Chondrocyte (in vitro differentiated cells): Measurements from ENCODE around the gene KANK4. TPM values are rescaled to one million over a fixed set of nuclear protein-coding genes. Genes with fewer than 3 reads are reported as not detected.

Experiments
- DNase-seq: peaks from one replicate; pipeline ENCODE4 v3.0.0; 2021; ENCODE audit warnings: mixed read lengths, low spot score
- H3K27ac Mint-ChIP-seq: one replicate; pipeline ENCODE4 v1.8.0; 2021; ENCODE audit warnings: mild to moderate bottlenecking, moderate library complexity, mixed read lengths; ENCODE audit not compliant: unreplicated experiment
- H3K27me3 Mint-ChIP-seq: 2 replicates; pipeline ENCODE4 v1.8.0; 2021; ENCODE audit warnings: low read depth, mixed read lengths
- H3K36me3 Mint-ChIP-seq: 2 replicates; pipeline ENCODE4 v1.8.0; 2021; ENCODE audit warnings: low read depth, mixed read lengths
- H3K4me1 Mint-ChIP-seq: 2 replicates; pipeline ENCODE4 v1.8.0; 2021; ENCODE audit warnings: low read depth, mild to moderate bottlenecking, mixed read lengths
- H3K4me3 Mint-ChIP-seq: one replicate; pipeline ENCODE4 v1.8.0; 2021; ENCODE audit warnings: mild to moderate bottlenecking, moderate library complexity, mixed read lengths; ENCODE audit not compliant: unreplicated experiment
- H3K9me3 Mint-ChIP-seq: 2 replicates; pipeline ENCODE4 v1.8.0; 2021; ENCODE audit warnings: low read depth, mixed read lengths
- CTCF ChIP-seq: fragments of 200-600 bp; sonication (generic); IDR thresholded peaks from 2 replicates; pipeline ENCODE4 v1.5.0; 2021; ENCODE audit warnings: antibody characterized with exemption, mild to moderate bottlenecking, moderate library complexity
- total RNA-seq: library from RNA; stranded (reverse); gene quantifications from 3 replicates; pipeline ENCODE4 v1.2.1, GENCODE V29; 2021

The KANK4 gene
- total RNA-seq, 1 donor from 2014 or later, result 1.4 TPM

DNA sequence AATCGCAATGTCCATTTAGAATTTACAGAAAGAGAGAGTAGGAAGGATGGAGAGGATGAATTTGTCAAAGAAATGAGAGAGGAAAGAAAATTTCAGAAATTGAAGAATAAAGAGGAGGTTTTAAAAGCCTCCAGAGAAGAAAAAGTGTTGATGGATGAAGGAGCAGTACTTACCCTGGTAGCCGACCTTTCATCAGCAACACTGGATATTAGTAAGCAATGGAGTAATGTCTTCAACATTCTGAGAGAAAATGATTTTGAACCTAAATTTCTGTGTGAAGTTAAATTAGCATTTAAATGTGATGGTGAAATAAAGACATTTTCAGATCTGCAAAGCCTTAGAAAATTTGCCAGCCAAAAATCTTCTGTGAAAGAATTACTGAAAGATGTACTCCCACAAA lies 112.0 kb downstream of the KANK4 start:
- H3K36me3 Mint-ChIP-seq, result peaks cover 19% of the 10 kb centered on the region
- no peak overlapping the region for H3K4me3 Mint-ChIP-seq
- peaks cover 7% of the 10 kb centered on the region for H3K4me1 Mint-ChIP-seq
- H3K27ac Mint-ChIP-seq, result no peak overlapping the region
- TF ChIP-seq CTCF, result no peak
- DNase-seq, result no peak
- H3K27me3 Mint-ChIP-seq, result no peaks in the 10 kb centered on the region
- peaks cover 31% of the 10 kb centered on the region for H3K9me3 Mint-ChIP-seq

DNA sequence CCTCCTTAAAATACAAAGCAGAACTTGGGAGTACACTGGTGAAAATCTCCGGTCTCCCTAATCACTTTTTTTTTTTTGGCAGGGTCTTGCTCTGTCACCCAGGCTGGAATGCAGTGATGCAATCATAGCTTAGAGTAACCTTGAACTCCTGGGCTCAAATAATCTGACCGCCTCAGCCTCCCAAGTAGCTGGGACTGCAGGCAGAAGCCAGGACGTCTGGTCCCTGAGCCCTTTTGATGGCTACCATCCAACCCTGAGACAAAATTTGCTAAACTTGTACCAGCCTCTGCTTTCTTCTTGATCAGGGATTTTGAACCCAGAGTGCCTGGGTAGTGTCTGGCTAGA lies 120.5 kb downstream of the KANK4 start:
- no peak overlapping the region for H3K27ac Mint-ChIP-seq
- no peak for DNase-seq
- peaks cover 10% of the 10 kb centered on the region for H3K4me1 Mint-ChIP-seq
- TF ChIP-seq CTCF, result no peak
- no peak overlapping the region for H3K4me3 Mint-ChIP-seq
- peaks cover 4% of the 10 kb centered on the region for H3K9me3 Mint-ChIP-seq
- H3K36me3 Mint-ChIP-seq, result peaks cover 3% of the 10 kb centered on the region
- H3K27me3 Mint-ChIP-seq, result peaks cover 14% of the 10 kb centered on the region

- Mint-ChIP-seq H3K4me3 (no peak overlapping the region), H3K27ac (no peak overlapping the region), H3K36me3 (peaks cover 3% of the 10 kb centered on the region), H3K9me3 (peaks cover 4% of the 10 kb centered on the region), H3K27me3 (peaks cover 14% of the 10 kb centered on the region), H3K4me1 (peaks cover 10% of the 10 kb centered on the region)
- no peak for TF ChIP-seq CTCF
- DNase-seq, result no peak
Observed at GRCh38 chr1:62198069-62198780, 121.0 kb downstream of the KANK4 start.

GRCh38 chr1:62196086-62196690 lies 123.0 kb downstream of the KANK4 start:
- H3K9me3 Mint-ChIP-seq, result peaks cover 4% of the 10 kb centered on the region
- DNase-seq, result no peak
- peaks cover 3% of the 10 kb centered on the region for H3K36me3 Mint-ChIP-seq
- peaks cover 14% of the 10 kb centered on the region for H3K27me3 Mint-ChIP-seq
- H3K27ac Mint-ChIP-seq, result no peak overlapping the region
- no peak overlapping the region for H3K4me3 Mint-ChIP-seq
- no peak for TF ChIP-seq CTCF
- peaks cover 10% of the 10 kb centered on the region for H3K4me1 Mint-ChIP-seq

- Mint-ChIP-seq H3K4me3 (peak within 1 kb of the TSS; percentile 43), H3K36me3 (peaks cover 3% of the 10 kb centered on the region), H3K9me3 (peaks cover 4% of the 10 kb centered on the region), H3K27ac (no peak within 1 kb of the TSS), H3K27me3 (peaks cover 14% of the 10 kb centered on the region), H3K4me1 (peaks cover 10% of the 10 kb centered on the region)
- TF ChIP-seq CTCF, result no peak
- DNase-seq, result no peak
Observed at GRCh38 chr1:62194651-62195544, 124.3 kb downstream of the KANK4 start, which contains the start of gene L1TD1. L1TD1 (plus strand) TSS chr1:62194849; CDS start chr1:62206629, 11,780 bp downstream.
